C4-2B (cell line): Measurements from ENCODE around the gene NTRK1.

Experiments
- H3K27ac ChIP-seq: fragments of 450-650 bp; 2 replicates; pipeline ENCODE4 v1.5.1; 2017
- ZFX ChIP-seq: fragments of 450-650 bp; IDR thresholded peaks from 2 replicates; pipeline ENCODE4 v1.6.1; 2017
- TF ChIP-seq, protein P1 (sequence below): fragments of 450-650 bp; conservative IDR thresholded peaks from 2 replicates; pipeline ENCODE4 v1.5.1; 2017; ENCODE audit warnings: mild to moderate bottlenecking

NTRK1 gene

DNA sequence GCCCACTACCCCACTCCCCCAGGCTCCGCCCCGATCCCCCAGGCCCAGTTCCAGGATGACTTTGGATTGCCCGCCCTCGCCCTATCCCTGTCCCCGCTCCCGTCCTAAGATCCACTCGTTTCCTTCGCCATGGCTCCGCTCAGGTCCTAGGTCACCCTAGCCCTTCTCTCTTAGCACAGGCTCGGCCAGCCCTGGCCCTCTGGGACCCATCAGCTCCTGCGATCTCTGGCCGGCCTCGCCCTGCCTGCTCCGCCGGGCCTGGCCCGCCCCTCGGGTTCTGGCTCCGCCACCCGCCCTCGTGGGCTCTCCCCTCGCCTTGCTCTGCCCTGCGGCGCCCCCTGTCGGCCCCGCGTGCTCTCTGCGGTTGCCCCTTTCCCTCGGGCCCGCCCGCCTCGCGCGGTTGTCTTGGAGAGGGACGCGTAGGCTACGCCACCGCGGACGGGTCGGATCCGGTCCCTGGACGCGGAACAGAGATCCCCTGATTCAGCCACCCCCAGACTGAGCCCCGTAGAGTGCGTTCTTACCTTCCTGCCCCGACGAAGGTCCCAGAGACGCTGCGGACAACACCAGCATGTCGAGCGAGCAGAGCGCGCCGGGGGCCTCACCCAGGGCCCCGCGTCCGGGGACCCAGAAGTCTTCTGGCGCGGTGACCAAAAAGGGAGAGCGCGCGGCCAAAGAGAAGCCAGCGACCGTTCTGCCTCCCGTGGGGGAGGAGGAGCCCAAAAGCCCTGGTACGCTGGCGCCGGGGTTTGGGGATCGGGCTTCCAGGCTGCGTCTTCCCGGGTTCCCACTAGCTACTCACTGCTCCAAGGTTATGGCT lies 59.8 kb downstream of the NTRK1 start, which contains the start of gene LRRC71:
LRRC71 (plus strand) TSS at position 400 of the 820 bp plus-strand sequence; CDS start at position 572, 172 bp downstream.
- TF ChIP-seq, protein P1, sequence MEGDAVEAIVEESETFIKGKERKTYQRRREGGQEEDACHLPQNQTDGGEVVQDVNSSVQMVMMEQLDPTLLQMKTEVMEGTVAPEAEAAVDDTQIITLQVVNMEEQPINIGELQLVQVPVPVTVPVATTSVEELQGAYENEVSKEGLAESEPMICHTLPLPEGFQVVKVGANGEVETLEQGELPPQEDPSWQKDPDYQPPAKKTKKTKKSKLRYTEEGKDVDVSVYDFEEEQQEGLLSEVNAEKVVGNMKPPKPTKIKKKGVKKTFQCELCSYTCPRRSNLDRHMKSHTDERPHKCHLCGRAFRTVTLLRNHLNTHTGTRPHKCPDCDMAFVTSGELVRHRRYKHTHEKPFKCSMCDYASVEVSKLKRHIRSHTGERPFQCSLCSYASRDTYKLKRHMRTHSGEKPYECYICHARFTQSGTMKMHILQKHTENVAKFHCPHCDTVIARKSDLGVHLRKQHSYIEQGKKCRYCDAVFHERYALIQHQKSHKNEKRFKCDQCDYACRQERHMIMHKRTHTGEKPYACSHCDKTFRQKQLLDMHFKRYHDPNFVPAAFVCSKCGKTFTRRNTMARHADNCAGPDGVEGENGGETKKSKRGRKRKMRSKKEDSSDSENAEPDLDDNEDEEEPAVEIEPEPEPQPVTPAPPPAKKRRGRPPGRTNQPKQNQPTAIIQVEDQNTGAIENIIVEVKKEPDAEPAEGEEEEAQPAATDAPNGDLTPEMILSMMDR = peak; percentile 86
- TF ChIP-seq ZFX = no peak
- no peak within 1 kb of the TSS for H3K27ac ChIP-seq

DNA sequence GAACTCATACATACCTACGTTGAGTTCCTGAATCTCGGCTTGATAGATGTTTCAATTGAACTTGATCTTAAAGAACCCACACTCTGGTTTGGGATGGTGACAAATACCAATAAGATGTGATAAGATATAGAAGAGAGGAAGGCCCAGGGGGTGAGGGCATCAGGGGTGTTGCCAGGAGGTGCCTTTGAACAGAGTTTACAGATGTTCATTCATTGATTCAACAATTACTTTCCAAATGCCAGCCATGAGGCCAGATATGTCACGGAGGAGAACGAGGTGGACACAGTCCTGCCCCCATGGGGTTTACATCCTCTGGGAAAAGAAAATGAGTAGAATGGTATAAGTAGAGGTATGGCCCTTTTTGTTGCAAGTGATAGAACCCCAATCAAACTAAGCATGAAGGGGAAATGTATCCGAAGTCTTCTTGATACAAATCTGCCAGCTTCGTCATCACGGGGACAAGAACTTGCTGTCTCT lies 60.4 kb downstream of the NTRK1 start:
- TF ChIP-seq, protein P1 = no peak
- no peak for TF ChIP-seq ZFX
- no peak overlapping the region for H3K27ac ChIP-seq

DNA sequence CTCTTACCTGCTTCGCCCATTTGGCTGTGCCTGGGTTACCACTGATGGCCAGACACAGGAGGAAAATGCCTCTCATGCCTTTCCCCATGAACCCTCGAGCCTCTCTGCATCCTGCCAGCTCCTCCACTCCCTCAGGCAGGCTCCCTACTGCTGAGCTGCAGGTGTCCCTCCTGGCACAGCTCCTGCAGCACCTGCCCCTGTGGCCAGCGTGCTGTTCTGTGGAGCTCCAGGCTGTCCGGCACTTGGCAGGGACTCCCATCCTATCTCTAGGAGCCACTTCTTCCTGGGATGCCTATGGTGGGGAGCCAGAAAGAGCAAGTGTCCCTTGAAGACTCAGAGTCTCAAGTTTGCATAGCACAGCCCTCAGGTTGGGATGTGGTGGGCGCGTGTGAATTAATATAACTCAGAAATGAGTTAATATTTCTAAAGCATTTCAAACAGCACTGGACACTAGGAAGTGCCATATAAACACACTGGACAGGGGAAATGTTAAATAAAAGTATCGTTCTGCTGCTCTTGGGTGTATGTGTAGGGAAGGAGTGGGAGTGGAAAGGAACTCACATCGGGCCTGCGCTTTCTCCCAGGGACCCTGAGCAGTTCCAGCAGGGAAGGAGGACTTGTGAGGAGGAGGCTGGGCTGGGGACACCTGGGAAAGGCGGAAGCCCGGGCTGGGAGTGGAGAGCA lies 62.5 kb downstream of the NTRK1 start:
- no peak overlapping the region for H3K27ac ChIP-seq
- TF ChIP-seq ZFX = no peak
- TF ChIP-seq, protein P1 = no peak

DNA sequence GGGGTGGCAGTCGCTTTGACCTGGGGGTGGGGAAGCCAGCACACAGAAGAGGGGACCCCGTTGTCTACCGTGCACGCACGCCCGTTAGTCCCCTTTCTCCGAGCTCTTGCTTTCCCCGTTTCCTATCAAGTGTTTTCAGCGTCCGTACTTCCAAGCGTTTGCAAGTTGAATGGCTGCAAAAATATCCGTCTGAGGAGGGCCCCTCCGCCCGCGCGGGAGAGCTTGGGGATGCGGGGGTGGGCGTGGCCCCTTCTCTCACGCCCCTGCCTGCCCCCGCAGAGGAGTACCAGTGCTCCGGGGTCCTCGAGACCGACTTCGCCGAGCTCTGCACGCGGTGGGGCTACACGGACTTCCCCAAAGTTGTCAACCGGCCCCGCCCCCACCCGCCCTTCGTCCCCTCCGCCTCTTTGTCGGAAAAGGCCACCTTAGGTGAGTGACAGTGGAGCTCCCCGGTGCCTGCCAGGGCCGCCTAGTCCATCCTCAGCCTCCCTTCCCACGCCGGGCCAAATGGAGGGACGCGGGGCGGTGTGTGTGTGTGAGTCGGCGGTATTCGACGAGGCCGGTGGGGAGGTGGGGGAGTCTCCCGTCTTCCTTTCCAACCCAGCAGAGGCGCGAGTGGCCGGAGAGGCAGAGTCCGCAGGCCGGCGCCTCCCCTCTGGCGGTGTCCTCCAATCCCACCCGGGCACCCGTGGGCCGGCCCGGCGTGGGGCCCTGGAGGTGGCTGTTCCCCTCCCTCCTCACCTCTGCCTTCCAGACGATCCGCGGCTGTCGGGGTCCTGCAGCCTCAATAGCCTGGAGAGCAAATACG lies 63.2 kb downstream of the NTRK1 start:
- TF ChIP-seq, protein P1 = no peak
- TF ChIP-seq ZFX = no peak
- H3K27ac ChIP-seq = no peak overlapping the region

DNA sequence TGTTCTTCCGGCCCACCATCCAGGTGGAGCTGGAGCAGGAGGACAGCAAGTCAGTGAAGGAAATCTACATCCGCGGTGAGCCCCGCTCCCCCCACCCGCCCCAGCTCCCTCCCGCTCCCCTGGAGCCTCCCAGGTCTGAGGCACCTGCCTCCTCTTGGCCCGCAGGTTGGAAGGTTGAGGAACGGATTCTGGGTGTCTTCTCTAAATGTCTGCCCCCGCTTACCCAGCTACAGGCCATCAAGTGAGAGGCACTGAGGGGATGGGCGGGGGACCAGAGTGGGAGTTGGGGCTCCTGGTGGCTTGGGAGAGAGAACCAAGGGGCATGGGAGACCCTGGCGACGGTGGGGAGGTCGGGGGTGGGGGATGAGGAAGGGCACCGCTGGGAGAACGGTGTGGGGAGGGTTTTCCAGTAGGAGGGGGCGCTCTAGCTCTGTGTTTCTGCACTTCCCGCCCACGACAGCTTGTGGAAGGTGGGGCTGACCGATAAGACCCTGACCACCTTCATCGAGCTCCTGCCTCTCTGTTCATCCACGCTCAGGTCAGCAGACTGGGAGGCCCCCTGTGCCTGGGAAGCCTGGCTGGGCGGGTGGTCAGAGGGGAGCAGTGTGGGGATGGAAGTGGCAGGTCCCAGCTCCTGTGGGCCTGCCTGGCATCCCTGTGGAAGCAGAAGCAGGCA lies 64.0 kb downstream of the NTRK1 start:
- H3K27ac ChIP-seq = no peak overlapping the region
- TF ChIP-seq ZFX = no peak
- TF ChIP-seq, protein P1 = no peak

DNA sequence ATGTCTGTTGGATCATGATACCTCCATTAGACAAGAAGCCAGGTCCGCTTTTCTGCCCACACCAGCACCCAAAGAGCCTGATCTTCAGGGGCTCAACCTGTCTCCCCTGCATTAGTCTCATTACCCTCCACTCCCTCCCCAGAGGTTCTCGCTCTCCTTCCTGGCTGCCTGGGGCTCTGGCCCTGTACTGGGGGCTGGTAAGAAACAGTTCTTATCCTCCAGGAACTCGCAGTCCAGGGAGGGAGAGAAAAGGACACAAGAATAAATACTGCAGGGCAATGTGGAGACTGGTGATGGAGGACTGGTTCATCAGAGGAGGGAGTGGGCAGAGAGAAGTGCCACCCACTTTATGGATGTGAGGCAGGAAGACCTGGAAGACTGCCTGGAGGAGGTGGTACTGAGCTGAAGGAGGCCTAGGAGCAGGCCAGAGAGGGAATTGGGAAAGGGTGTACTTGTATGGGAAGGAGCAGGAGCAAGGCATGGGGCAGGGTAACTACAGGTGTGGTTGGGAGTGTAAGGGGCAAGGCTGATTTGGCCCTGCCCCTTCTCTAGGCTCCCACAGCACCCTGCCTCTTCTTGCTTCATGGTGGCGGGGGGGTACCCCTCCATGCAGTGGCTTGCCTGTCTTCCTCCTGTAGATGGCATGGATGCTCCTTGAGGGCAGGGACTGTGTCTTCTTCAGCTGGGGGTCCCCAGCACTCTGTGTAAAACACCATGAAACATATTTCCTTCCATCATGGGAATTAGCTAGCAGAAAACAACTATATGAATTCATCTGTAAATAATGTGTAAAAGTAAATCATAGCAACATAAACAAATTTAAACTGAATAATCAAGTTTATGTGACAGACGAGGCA lies 64.7 kb downstream of the NTRK1 start:
- TF ChIP-seq, protein P1 = no peak
- TF ChIP-seq ZFX = no peak
- no peak overlapping the region for H3K27ac ChIP-seq
